Loucy (cell line): ENCODE measurements around the gene GPRC5C.

ENCODE experiments used
- EZH2phosphoT487 ChIP-seq: fragments of 200-600 bp; IDR thresholded peaks from 2 replicates; pipeline ENCODE4 v1.6.1; 2018; ENCODE audit warnings: antibody characterized with exemption, mild to moderate bottlenecking, moderate library complexity, borderline replicate concordance
- TF ChIP-seq, protein P1 (sequence below): fragments of 200-600 bp; sonication (generic); conservative IDR thresholded peaks from 2 replicates; pipeline ENCODE4 v1.5.1; 2014; ENCODE audit warnings: mild to moderate bottlenecking, antibody characterized with exemption, low read length

DNA sequence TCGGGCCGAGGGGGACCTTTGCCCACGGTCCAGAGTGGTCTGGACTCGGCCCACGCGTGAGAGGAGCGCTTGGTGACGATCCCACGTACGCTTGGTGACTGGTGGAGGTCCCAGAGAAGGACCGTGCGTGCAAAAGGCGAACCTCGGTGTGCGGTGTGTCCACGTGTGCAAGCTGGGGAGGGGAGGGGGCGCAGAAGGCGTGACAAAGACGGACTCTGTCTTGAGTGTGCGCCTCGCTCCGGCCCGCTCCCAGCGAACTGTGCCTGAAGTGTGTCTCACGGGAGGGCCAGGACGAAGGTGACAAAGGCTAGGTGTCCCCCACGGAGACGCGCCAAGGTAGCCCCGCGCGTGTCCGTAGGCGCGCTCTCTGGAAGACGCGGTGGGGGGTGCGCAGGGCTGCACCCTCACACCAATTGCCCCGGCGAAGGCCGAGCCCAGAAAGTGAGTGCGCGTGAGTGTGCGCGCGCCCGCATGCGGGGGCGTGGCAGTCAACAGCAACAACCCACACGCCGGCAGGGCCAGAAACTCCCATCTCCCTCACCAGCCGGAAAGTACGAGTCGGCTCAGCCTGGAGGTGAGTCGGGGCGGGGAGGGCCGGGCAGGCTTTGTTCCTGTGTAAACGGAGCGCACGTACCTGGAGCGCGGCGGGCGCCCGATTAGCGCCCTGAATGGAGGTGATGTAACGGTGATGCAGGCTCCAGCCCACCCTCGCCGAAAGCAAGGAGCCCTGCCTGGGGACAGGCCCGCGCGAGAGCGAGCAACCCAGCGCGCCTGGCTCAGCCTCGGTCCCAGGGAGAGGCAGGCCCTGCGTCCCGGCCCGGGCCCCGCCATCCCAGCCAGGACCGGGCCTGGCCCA lies at the start of gene GPRC5C:
- TF ChIP-seq, protein P1, sequence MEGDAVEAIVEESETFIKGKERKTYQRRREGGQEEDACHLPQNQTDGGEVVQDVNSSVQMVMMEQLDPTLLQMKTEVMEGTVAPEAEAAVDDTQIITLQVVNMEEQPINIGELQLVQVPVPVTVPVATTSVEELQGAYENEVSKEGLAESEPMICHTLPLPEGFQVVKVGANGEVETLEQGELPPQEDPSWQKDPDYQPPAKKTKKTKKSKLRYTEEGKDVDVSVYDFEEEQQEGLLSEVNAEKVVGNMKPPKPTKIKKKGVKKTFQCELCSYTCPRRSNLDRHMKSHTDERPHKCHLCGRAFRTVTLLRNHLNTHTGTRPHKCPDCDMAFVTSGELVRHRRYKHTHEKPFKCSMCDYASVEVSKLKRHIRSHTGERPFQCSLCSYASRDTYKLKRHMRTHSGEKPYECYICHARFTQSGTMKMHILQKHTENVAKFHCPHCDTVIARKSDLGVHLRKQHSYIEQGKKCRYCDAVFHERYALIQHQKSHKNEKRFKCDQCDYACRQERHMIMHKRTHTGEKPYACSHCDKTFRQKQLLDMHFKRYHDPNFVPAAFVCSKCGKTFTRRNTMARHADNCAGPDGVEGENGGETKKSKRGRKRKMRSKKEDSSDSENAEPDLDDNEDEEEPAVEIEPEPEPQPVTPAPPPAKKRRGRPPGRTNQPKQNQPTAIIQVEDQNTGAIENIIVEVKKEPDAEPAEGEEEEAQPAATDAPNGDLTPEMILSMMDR, result no peak
- no peak for TF ChIP-seq EZH2phosphoT487
